ENCODE measurements around the gene TRIP13.

- TF ChIP-seq FOXP2 (optimal IDR thresholded peaks at IDR 0.05; ENCODE audit: borderline replicate concordance, extremely low read depth, extremely low read length, insufficient read depth) (no peak), POLR2AphosphoS5 (IDR thresholded peaks at IDR 0.05; ENCODE audit: low read depth, low read length) (no peak)
- TF ChIP-seq, protein P1, sequence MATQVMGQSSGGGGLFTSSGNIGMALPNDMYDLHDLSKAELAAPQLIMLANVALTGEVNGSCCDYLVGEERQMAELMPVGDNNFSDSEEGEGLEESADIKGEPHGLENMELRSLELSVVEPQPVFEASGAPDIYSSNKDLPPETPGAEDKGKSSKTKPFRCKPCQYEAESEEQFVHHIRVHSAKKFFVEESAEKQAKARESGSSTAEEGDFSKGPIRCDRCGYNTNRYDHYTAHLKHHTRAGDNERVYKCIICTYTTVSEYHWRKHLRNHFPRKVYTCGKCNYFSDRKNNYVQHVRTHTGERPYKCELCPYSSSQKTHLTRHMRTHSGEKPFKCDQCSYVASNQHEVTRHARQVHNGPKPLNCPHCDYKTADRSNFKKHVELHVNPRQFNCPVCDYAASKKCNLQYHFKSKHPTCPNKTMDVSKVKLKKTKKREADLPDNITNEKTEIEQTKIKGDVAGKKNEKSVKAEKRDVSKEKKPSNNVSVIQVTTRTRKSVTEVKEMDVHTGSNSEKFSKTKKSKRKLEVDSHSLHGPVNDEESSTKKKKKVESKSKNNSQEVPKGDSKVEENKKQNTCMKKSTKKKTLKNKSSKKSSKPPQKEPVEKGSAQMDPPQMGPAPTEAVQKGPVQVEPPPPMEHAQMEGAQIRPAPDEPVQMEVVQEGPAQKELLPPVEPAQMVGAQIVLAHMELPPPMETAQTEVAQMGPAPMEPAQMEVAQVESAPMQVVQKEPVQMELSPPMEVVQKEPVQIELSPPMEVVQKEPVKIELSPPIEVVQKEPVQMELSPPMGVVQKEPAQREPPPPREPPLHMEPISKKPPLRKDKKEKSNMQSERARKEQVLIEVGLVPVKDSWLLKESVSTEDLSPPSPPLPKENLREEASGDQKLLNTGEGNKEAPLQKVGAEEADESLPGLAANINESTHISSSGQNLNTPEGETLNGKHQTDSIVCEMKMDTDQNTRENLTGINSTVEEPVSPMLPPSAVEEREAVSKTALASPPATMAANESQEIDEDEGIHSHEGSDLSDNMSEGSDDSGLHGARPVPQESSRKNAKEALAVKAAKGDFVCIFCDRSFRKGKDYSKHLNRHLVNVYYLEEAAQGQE (IDR thresholded peaks at IDR 0.05; ENCODE audit: insufficient read depth in 1 of 2, low read depth in 2 of 2, low read length in 2 of 2) = no peak
Observed at GRCh38 chr5:965604-966344, 73.1 kb downstream of the TRIP13 start.

Measured in PFSK-1 (cell line).